Gastroesophageal sphincter (tissue), 4 donors: ENCODE measurements around the gene CLCA1. TPM values are rescaled to one million over a fixed set of nuclear protein-coding genes. Genes with fewer than 3 reads are reported as not detected.

Source experiments
- ATAC-seq: fragments of 150-250 bp; one replicate; pipeline ENCODE4 v1.9.1; 2016; ENCODE audit warnings: mild to moderate bottlenecking, moderate library complexity
- H3K27ac ChIP-seq, 4 donors: fragments of 200-600 bp; sonication (generic) in 3 of 4; 1 replicate in 3 of 4; 2 replicates in 1 of 4; pipeline ENCODE4 v1.5.1; 2016 to 2019
- H3K27me3 ChIP-seq: fragments of 200-600 bp; sonication (generic); one replicate; pipeline ENCODE4 v1.5.1; 2019
- H3K36me3 ChIP-seq, 2 donors: fragments of 200-600 bp; sonication (generic); one replicate each; pipeline ENCODE4 v1.5.1; 2019; ENCODE audit warnings: control low read depth in 1 of 2
- H3K4me1 ChIP-seq, 3 donors: fragments of 200-600 bp; sonication (generic); 1 replicate in 2 of 3; 2 replicates in 1 of 3; pipeline ENCODE4 v1.5.1; 2016 to 2019; ENCODE audit warnings: control low read depth in 2 of 3
- H3K4me3 ChIP-seq, 2 donors: fragments of 200-600 bp; sonication (generic); one replicate each; pipeline ENCODE4 v1.5.1; 2019; ENCODE audit warnings: mild to moderate bottlenecking in 1 of 2, moderate library complexity in 1 of 2
- H3K9me3 ChIP-seq, 3 donors: fragments of 200-600 bp; sonication (generic); one replicate each; pipeline ENCODE4 v1.5.1; 2017 to 2019; ENCODE audit warnings: control low read depth in 2 of 3
- CTCF ChIP-seq, 4 experiments: fragments of 200-600 bp in 2 of 4; fragments of 450-650 bp in 2 of 4; sonication (generic) in 1 of 4; IDR thresholded peaks; one replicate each; pipeline ENCODE4 v1.5.1; 2017 to 2019; ENCODE audit warnings: antibody characterized with exemption in 4 of 4, mild to moderate bottlenecking in 2 of 4, moderate library complexity in 2 of 4
- EP300 ChIP-seq: sonication (generic); formaldehyde crosslinking; IDR thresholded peaks from one replicate; pipeline ENCODE4 v1.6.1; 2017; ENCODE audit warnings: antibody characterized with exemption, mild to moderate bottlenecking
- POLR2A ChIP-seq, 2 donors: fragments of 450-650 bp; IDR thresholded peaks; one replicate each; pipeline ENCODE4 v1.6.1; 2017; ENCODE audit warnings: antibody characterized with exemption in 2 of 2, mild to moderate bottlenecking in 2 of 2, moderate library complexity in 1 of 2
- POLR2AphosphoS5 ChIP-seq: sonication (generic); formaldehyde crosslinking; IDR thresholded peaks from one replicate; pipeline ENCODE4 v1.6.1; 2017; ENCODE audit warnings: antibody characterized with exemption
- WGBS, 2 donors: methylation state at CpG; one replicate each; pipeline ENCODE4 v1.1.5; 2018; ENCODE audit warnings: low coverage in 1 of 2; 5-methylcytosine and 5-hydroxymethylcytosine counted together
- total RNA-seq, 4 donors: library from RNA; depleted of rRNA; stranded (reverse); fragments of >200 nt; gene quantifications; one replicate each; pipeline ENCODE4 v1.1.0, GENCODE V29; 2016

CLCA1 gene
- total RNA-seq, 4 donors from 2014 or later: not detected

- H3K27ac ChIP-seq: no peak overlapping the region
- no peak overlapping the region for H3K4me3 ChIP-seq
- WGBS, 2 donors: 83 to 100% methylated on average over 1 of the region's 1 CpG
- no peaks in the 10 kb centered on the region for H3K4me1 ChIP-seq
- H3K27me3 ChIP-seq: no peaks in the 10 kb centered on the region
- ATAC-seq: no peak
- H3K9me3 ChIP-seq: no peaks in the 10 kb centered on the region
- TF ChIP-seq CTCF (IDR thresholded peaks at IDR 0.05) (no peak), EP300 (no peak), POLR2A (IDR thresholded peaks at IDR 0.05) (no peak), POLR2AphosphoS5 (no peak)
- H3K36me3 ChIP-seq: no peaks in the 10 kb centered on the region
These were observed 47.6 kb downstream of the CLCA1 start for GRCh38 chr1:86516335-86516734.

GRCh38 chr1:86517336-86517735 lies 48.6 kb downstream of the CLCA1 start:
- Histone ChIP-seq H3K4me1 (no peaks in the 10 kb centered on the region), H3K27ac (no peak overlapping the region), H3K27me3 (no peaks in the 10 kb centered on the region), H3K4me3 (no peak overlapping the region), H3K9me3 (no peaks in the 10 kb centered on the region), H3K36me3 (no peaks in the 10 kb centered on the region)
- TF ChIP-seq POLR2A (IDR thresholded peaks at IDR 0.05): no peak
- TF ChIP-seq POLR2AphosphoS5: no peak
- TF ChIP-seq EP300: no peak
- no peak for TF ChIP-seq CTCF (IDR thresholded peaks at IDR 0.05)
- no peak for ATAC-seq
- WGBS, 2 donors: 57 to 85% methylated on average over 1 of the region's 1 CpG

- Histone ChIP-seq H3K4me3 (no peak overlapping the region), H3K9me3 (peaks cover 0 to 8% (median 0%) of the 10 kb centered on the region in 3 donors), H3K27me3 (no peaks in the 10 kb centered on the region), H3K27ac (no peak overlapping the region), H3K4me1 (no peaks in the 10 kb centered on the region), H3K36me3 (no peaks in the 10 kb centered on the region)
- WGBS, 2 donors: 73 to 81% methylated on average over 4 of the region's 4 CpGs
- no peak for ATAC-seq
- no peak for TF ChIP-seq POLR2A (IDR thresholded peaks at IDR 0.05)
- no peak for TF ChIP-seq POLR2AphosphoS5
- no peak for TF ChIP-seq EP300
- TF ChIP-seq CTCF (IDR thresholded peaks at IDR 0.05): no peak
These were observed 52.2 kb downstream of the CLCA1 start for GRCh38 chr1:86520789-86521521.

- TF ChIP-seq CTCF (IDR thresholded peaks at IDR 0.05) (no peak), EP300 (no peak), POLR2AphosphoS5 (no peak), POLR2A (IDR thresholded peaks at IDR 0.05) (no peak)
- Histone ChIP-seq H3K27ac (no peak overlapping the region), H3K36me3 (no peaks in the 10 kb centered on the region), H3K4me3 (no peak overlapping the region), H3K27me3 (no peaks in the 10 kb centered on the region), H3K9me3 (peaks cover 0 to 8% (median 0%) of the 10 kb centered on the region in 3 donors), H3K4me1 (no peaks in the 10 kb centered on the region)
- WGBS, 2 donors: 67 to 75% methylated on average over 1 to 2 of the region's 2 CpGs
- no peak for ATAC-seq
These were observed 52.8 kb downstream of the CLCA1 start for GRCh38 chr1:86521522-86521891.

GRCh38 chr1:86522240-86522639 lies 53.5 kb downstream of the CLCA1 start:
- peaks cover 0 to 8% (median 0%) of the 10 kb centered on the region in 3 donors for H3K9me3 ChIP-seq
- WGBS, 2 donors: 46 to 63% methylated on average over 3 of the region's 3 CpGs
- no peaks in the 10 kb centered on the region for H3K4me1 ChIP-seq
- no peaks in the 10 kb centered on the region for H3K27me3 ChIP-seq
- TF ChIP-seq POLR2AphosphoS5 (no peak), POLR2A (IDR thresholded peaks at IDR 0.05) (no peak), EP300 (no peak), CTCF (IDR thresholded peaks at IDR 0.05) (no peak)
- no peak overlapping the region for H3K4me3 ChIP-seq
- no peaks in the 10 kb centered on the region for H3K36me3 ChIP-seq
- H3K27ac ChIP-seq: no peak overlapping the region
- ATAC-seq: no peak
